B cell (primary cell): ENCODE data around the gene SF3B5. TPM values are rescaled to one million over a fixed set of nuclear protein-coding genes. Genes with fewer than 3 reads are reported as not detected.

ENCODE experiments used
- ATAC-seq: fragments of 200-7000 bp; cut with Tn5 transposase; one replicate; pipeline ENCODE4 v1.10.0; 2021; ENCODE audit warnings: low read depth, mild to moderate bottlenecking, moderate number of reproducible peaks, moderate library complexity
- CTCF ChIA-PET: fragments of 350-600 bp; sonication (Branson Sonifier 250); formaldehyde crosslinking; loops from one replicate; lab custom pipeline; 2021; ENCODE audit warnings: antibody characterized with exemption, inconsistent platforms; lab: Charles Lee
- POLR2A ChIA-PET: fragments of 350-600 bp; sonication (Branson Sonifier 250); formaldehyde crosslinking; loops from one replicate; lab custom pipeline; 2021; ENCODE audit warnings: antibody characterized with exemption; lab: Charles Lee
- DNase-seq: peaks from one replicate; pipeline ENCODE4 v3.0.0; 2013
- H2AFZ ChIP-seq: 2 replicates; pipeline ENCODE4 v1.6.1; 2012; ENCODE audit warnings: mild to moderate bottlenecking, low read depth, low read length; ENCODE audit not compliant: insufficient read depth, poor library complexity, severe bottlenecking
- H3K27ac ChIP-seq, 2 donors: 1 replicate in 1 of 2; 2 replicates in 1 of 2; pipeline ENCODE4 v1.5.1; 2012 to 2013; ENCODE audit warnings: low read length in 2 of 2, mild to moderate bottlenecking in 2 of 2, moderate library complexity in 1 of 2
- H3K27me3 ChIP-seq, 4 experiments: fragments of 200-600 bp in 1 of 4; sonication (generic) in 1 of 4; replicated peaks in 1 of 4; 1 replicate in 2 of 4; 2 replicates in 2 of 4; pipeline versions ENCODE4 v1.6.1 to v1.7.0; 2013 to 2016; ENCODE audit warnings: low read length in 3 of 4, mild to moderate bottlenecking in 2 of 4, mixed read lengths in 1 of 4, moderate library complexity in 1 of 4; ENCODE audit not compliant: insufficient read depth in 4 of 4, control insufficient read depth in 3 of 4; ENCODE audit errors: control extremely low read depth in 1 of 4
- H3K36me3 ChIP-seq, 2 experiments: replicated peaks in 1 of 2; 1 replicate in 1 of 2; 2 replicates in 1 of 2; pipeline versions ENCODE4 v1.6.1 to v1.7.1; 2013; ENCODE audit warnings: low read length in 1 of 2; ENCODE audit not compliant: insufficient read depth in 2 of 2, control insufficient read depth in 1 of 2; ENCODE audit errors: control extremely low read depth in 1 of 2, extremely low read depth in 1 of 2
- H3K4me1 ChIP-seq, 2 donors: fragments of 200-600 bp in 1 of 2; sonication (generic) in 1 of 2; 1 replicate in 1 of 2; 2 replicates in 1 of 2; pipeline versions ENCODE4 v1.5.1 to v1.6.1; 2013 to 2017; ENCODE audit warnings: low read length in 2 of 2; ENCODE audit not compliant: control insufficient read depth in 2 of 2, insufficient read depth in 2 of 2
- H3K4me2 ChIP-seq: replicated peaks from 2 replicates; pipeline ENCODE3; 2012; ENCODE audit warnings: mild to moderate bottlenecking, low read depth, low read length; ENCODE audit not compliant: poor library complexity, severe bottlenecking
- H3K4me3 ChIP-seq, 5 experiments: fragments of 200-600 bp in 1 of 5; sonication (generic) in 1 of 5; 1 replicate in 3 of 5; 2 replicates in 2 of 5; pipeline versions ENCODE4 v1.5.1 to v1.7.0; 2011 to 2016; ENCODE audit warnings: low read length in 4 of 5, mild to moderate bottlenecking in 4 of 5, low read depth in 2 of 5, control low read depth in 1 of 5, moderate library complexity in 1 of 5; ENCODE audit not compliant: insufficient read depth in 1 of 5; ENCODE audit errors: control extremely low read depth in 1 of 5, extremely low read depth in 1 of 5
- H3K79me2 ChIP-seq: fragments of 200-600 bp; sonication (generic); one replicate; pipeline ENCODE4 v1.6.0; 2016; ENCODE audit warnings: low read length; ENCODE audit not compliant: control insufficient read depth, insufficient read depth
- H3K9ac ChIP-seq: fragments of 200-600 bp; sonication (generic); 2 replicates; pipeline ENCODE4 v1.6.1; 2017; ENCODE audit warnings: mild to moderate bottlenecking, low read length, moderate library complexity
- H3K9me3 ChIP-seq, 3 donors: one replicate each; pipeline versions ENCODE4 v1.6.1 to v1.7.1; 2013; ENCODE audit warnings: low read length in 2 of 3; ENCODE audit not compliant: control insufficient read depth in 2 of 3, insufficient read depth in 1 of 3; ENCODE audit errors: control extremely low read depth in 1 of 3
- H4K20me1 ChIP-seq: 2 replicates; pipeline ENCODE4 v1.6.0; 2012; ENCODE audit warnings: mild to moderate bottlenecking, low read length; ENCODE audit not compliant: insufficient read depth, control insufficient read depth, poor library complexity, severe bottlenecking
- H3K27ac Mint-ChIP-seq: one replicate; pipeline ENCODE4 v1.8.0; 2021; ENCODE audit warnings: mixed read lengths
- H3K27me3 Mint-ChIP-seq: one replicate; pipeline ENCODE4 v1.8.0; 2021; ENCODE audit warnings: mixed read lengths
- H3K4me1 Mint-ChIP-seq: one replicate; pipeline ENCODE4 v1.8.0; 2021; ENCODE audit warnings: mixed read lengths
- H3K4me3 Mint-ChIP-seq: one replicate; pipeline ENCODE4 v1.8.0; 2021; ENCODE audit warnings: mixed read lengths
- H3K9me3 Mint-ChIP-seq: one replicate; pipeline ENCODE4 v1.8.0; 2022; ENCODE audit warnings: mixed read lengths; ENCODE audit not compliant: insufficient read depth
- EZH2 ChIP-seq: IDR thresholded peaks from 2 replicates; pipeline ENCODE4 v1.6.1; 2012; ENCODE audit warnings: borderline replicate concordance, low read depth, mild to moderate bottlenecking, moderate library complexity, low read length; ENCODE audit not compliant: insufficient read depth, poor library complexity, severe bottlenecking
- WGBS: methylation state at CpG from one replicate; pipeline ENCODE4 v1.1.5; 2013; ENCODE audit warnings: missing lambda C conversion rate; ENCODE audit not compliant: insufficient coverage; 5-methylcytosine and 5-hydroxymethylcytosine counted together
- intact Hi-C: fragments of 100-400 bp; cut with micrococcal nuclease; formaldehyde crosslinking; loops from one replicate; pipeline ENCODE4 v1.10.0; 2022
- polyA plus RNA-seq: library from polyadenylated mRNA; depleted of rRNA; stranded (reverse); fragments of >200 nt; gene quantifications from 2 replicates; pipeline ENCODE4 v1.2.3, GENCODE V29; 2012
- total RNA-seq, 2 donors: library from RNA; stranded (reverse); fragments of 120-200 nt in 1 of 2; gene quantifications; 1 replicate in 1 of 2; 2 replicates in 1 of 2; pipeline versions ENCODE4 v1.2.3 to v1.2.4, GENCODE V29; 2013 to 2022
- TF ChIP-seq, protein P1 (sequence below): fragments of 200-600 bp; IDR thresholded peaks from one replicate; pipeline ENCODE4 v1.8.0; 2022; ENCODE audit warnings: antibody characterized with exemption, mild to moderate bottlenecking

The SF3B5 gene
- total and polyA plus RNA-seq, 2 donors (not counting 1 experiment from before 2014, with no cell fraction given): 111 to 360 TPM

DNA sequence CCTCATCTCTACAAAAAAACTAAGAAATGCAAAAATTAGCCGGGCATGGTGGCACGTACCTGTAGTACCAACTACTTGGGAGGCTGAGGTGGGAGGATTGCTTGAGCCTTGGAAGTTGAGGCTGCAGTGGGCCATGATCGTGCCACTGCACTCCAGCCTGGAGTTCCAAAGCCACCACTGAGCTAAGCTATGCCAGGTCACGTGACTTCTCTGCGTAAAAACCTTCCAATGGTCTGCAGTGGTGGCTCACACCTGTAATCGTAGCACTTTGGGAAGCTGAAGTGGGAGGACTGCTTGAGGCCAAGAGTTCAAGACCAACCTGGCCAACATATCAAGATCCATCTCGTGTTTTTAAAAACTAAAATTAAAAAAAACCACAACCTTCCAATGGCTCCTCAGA lies 1.7 kb downstream of the SF3B5 start:
- intact Hi-C loops: loop anchor here (2.0 to 10.0 kb wide), 3 partner anchors 519 to 1871 kb away; partner anchors contain the start of gene SHPRH
- Mint-ChIP-seq H3K4me3 (peak overlapping the region; percentile 100), H3K27ac (peak overlapping the region; percentile 100), H3K9me3 (no peaks in the 10 kb centered on the region), H3K4me1 (peaks cover 23% of the 10 kb centered on the region), H3K27me3 (no peaks in the 10 kb centered on the region)
- ChIA-PET CTCF (interaction anchor here (1.1 kb wide), 1 partner anchor 30 kb away, joined by 3 read pairs; no protein-coding TSS in a partner anchor), POLR2A (no interaction called here)
- Histone ChIP-seq H3K9me3 (no peaks in the 10 kb centered on the region), H3K4me3 (no peak overlapping the region), H3K4me2 (peak overlapping the region; percentile 84), H3K27me3 (no peaks in the 10 kb centered on the region), H3K36me3 (peaks cover 1 to 3% of the 10 kb centered on the region in 2 experiments), H2AFZ (no peak overlapping the region), H4K20me1 (no peaks in the 10 kb centered on the region), H3K9ac (no peak overlapping the region), H3K4me1 (peaks cover 16 to 22% of the 10 kb centered on the region in 2 donors), H3K79me2 (peaks cover 18% of the 10 kb centered on the region), H3K27ac (no peak overlapping the region)
- no peak for TF ChIP-seq EZH2
- TF ChIP-seq, protein P1, sequence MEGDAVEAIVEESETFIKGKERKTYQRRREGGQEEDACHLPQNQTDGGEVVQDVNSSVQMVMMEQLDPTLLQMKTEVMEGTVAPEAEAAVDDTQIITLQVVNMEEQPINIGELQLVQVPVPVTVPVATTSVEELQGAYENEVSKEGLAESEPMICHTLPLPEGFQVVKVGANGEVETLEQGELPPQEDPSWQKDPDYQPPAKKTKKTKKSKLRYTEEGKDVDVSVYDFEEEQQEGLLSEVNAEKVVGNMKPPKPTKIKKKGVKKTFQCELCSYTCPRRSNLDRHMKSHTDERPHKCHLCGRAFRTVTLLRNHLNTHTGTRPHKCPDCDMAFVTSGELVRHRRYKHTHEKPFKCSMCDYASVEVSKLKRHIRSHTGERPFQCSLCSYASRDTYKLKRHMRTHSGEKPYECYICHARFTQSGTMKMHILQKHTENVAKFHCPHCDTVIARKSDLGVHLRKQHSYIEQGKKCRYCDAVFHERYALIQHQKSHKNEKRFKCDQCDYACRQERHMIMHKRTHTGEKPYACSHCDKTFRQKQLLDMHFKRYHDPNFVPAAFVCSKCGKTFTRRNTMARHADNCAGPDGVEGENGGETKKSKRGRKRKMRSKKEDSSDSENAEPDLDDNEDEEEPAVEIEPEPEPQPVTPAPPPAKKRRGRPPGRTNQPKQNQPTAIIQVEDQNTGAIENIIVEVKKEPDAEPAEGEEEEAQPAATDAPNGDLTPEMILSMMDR: no peak
- no peak for DNase-seq
- ATAC-seq: no peak
- WGBS: 96% methylated on average over 6 of the region's 7 CpGs

DNA sequence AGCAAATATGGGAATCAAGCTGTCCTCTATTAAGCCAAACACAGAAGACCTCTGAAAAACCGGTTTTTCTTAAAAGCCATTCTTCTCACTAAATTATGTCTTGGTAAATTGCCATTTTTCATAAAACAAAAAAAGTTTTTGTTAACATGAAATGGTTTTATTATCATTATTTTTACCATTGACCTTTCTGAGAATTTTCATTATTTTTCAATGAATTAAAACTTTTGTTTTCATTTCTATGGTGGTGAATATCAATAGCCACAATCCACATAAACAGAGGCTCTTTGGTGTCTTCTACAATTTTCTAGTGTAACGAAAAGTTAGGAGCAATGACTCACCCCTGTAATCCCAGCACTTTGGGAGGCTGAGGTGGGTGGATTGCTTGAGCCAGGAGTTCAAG lies 2.1 kb downstream of the SF3B5 start:
- no peak for TF ChIP-seq EZH2
- TF ChIP-seq, protein P1: no peak
- Mint-ChIP-seq H3K9me3 (no peaks in the 10 kb centered on the region), H3K4me1 (peaks cover 23% of the 10 kb centered on the region), H3K27ac (no peak overlapping the region), H3K4me3 (no peak overlapping the region), H3K27me3 (no peaks in the 10 kb centered on the region)
- Histone ChIP-seq H3K9ac (no peak overlapping the region), H2AFZ (no peak overlapping the region), H3K79me2 (peaks cover 18% of the 10 kb centered on the region), H4K20me1 (no peaks in the 10 kb centered on the region), H3K4me2 (no peak overlapping the region), H3K27me3 (no peaks in the 10 kb centered on the region), H3K4me1 (peaks cover 16 to 22% of the 10 kb centered on the region in 2 donors), H3K36me3 (peaks cover 1 to 3% of the 10 kb centered on the region in 2 experiments), H3K9me3 (no peaks in the 10 kb centered on the region), H3K4me3 (no peak overlapping the region), H3K27ac (no peak overlapping the region)
- ATAC-seq: no peak
- CTCF ChIA-PET: interaction anchor here (0.6 kb wide), 1 partner anchor 520 kb away, joined by 3 read pairs; no protein-coding TSS in a partner anchor
- intact Hi-C loops: loop anchor here (10.0 kb wide), 2 partner anchors 518 to 1872 kb away; partner anchors contain the start of gene SHPRH
- WGBS: no CpG with 5 or more reads among the region's 2 CpGs
- POLR2A ChIA-PET: no interaction called here
- DNase-seq: no peak
